ENCODE results near the gene HPRT1.

Gene HPRT1

GRCh38 chrX:134544135-134544512, 84.2 kb downstream of the HPRT1 start:
- Histone ChIP-seq H3K9ac (ENCODE audit: low read length) (peak overlapping the region; percentile 61), H2BK5ac (ENCODE audit: low read length) (no peak overlapping the region), H4K8ac (ENCODE audit: low read depth, low read length) (no peak overlapping the region), H3K4me3 (ENCODE audit: low read length) (no peak overlapping the region), H3K36me3 (ENCODE audit: control insufficient read depth, insufficient read depth, low read length) (no peaks in the 10 kb centered on the region), H2BK15ac (replicated peaks; ENCODE audit: low read depth) (no peak overlapping the region), H3K18ac (ENCODE audit: low read length) (peak overlapping the region; percentile 31), H3K23ac (ENCODE audit: low read length) (no peak overlapping the region), H3K27me3 (ENCODE audit: insufficient read depth, low read length, poor library complexity) (peaks cover 4% of the 10 kb centered on the region), H4K5ac (ENCODE audit: low read length) (no peak overlapping the region), H2BK120ac (ENCODE audit: low read depth, low read length) (no peak overlapping the region), H3K4me2 (ENCODE audit: low read length) (peak overlapping the region; percentile 34), H3K79me2 (ENCODE audit: control insufficient read depth, insufficient read depth, low read length) (no peaks in the 10 kb centered on the region), H3K4me1 (ENCODE audit: control insufficient read depth, low read depth, low read length) (no peaks in the 10 kb centered on the region), H2AK5ac (ENCODE audit: low read length) (no peak overlapping the region), H3K4ac (ENCODE audit: low read depth, low read length) (no peak overlapping the region), H3K79me1 (ENCODE audit: low read length) (no peaks in the 10 kb centered on the region), H3K56ac (ENCODE audit: low read length) (no peak overlapping the region), H3K27ac (ENCODE audit: low read depth, low read length) (no peak overlapping the region)
- no peak for DNase-seq
- WGBS (ENCODE audit: extremely low coverage, insufficient coverage, low lambda C conversion rate): no CpG with 5 or more reads among the region's 6 CpGs

DNA sequence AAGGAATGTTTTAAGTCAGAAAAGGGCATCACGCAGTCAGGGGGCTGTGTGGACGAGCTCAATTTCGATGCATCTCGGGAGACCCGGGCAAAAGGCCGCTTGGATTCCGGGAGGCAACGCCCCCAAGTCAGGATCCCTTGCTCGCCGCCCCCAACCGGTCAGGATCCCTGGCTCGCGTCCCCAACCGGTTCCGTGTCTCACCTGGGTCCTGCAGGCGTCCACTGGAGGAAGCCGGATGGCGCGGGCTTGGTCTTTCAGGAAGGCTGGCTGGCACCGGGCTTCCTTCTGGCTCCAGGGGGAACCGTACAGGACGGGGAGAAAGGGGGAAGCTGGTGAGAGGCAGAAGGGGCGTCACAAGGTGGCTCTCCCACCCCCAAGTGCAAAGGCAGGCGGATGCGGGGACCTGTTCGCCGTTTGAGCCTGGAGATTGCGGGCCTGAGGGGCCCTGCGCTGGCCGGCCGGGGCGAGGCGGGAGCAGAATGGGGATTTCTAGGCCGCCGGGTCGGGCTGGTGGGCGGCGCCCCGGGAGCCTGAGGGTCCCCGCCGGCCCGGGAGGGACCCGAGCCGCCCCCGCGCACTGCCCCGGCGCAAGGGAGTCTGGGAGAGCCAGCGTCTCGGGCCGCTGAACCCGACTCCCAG, 84.7 kb downstream of the HPRT1 start:
- H3K9ac ChIP-seq (ENCODE audit: low read length): peak overlapping the region; percentile 61
- no peak overlapping the region for H2AK5ac ChIP-seq (ENCODE audit: low read length)
- H2BK5ac ChIP-seq (ENCODE audit: low read length): no peak overlapping the region
- no peak overlapping the region for H2BK15ac ChIP-seq (replicated peaks; ENCODE audit: low read depth)
- peaks cover 4% of the 10 kb centered on the region for H3K27me3 ChIP-seq (ENCODE audit: insufficient read depth, low read length, poor library complexity)
- no peaks in the 10 kb centered on the region for H3K36me3 ChIP-seq (ENCODE audit: control insufficient read depth, insufficient read depth, low read length)
- H2BK120ac ChIP-seq (ENCODE audit: low read depth, low read length): peak overlapping the region; percentile 55
- H3K79me2 ChIP-seq (ENCODE audit: control insufficient read depth, insufficient read depth, low read length): no peaks in the 10 kb centered on the region
- H3K23ac ChIP-seq (ENCODE audit: low read length): no peak overlapping the region
- H4K5ac ChIP-seq (ENCODE audit: low read length): no peak overlapping the region
- no peaks in the 10 kb centered on the region for H3K4me1 ChIP-seq (ENCODE audit: control insufficient read depth, low read depth, low read length)
- no CpG with 5 or more reads among the region's 52 CpGs for WGBS (ENCODE audit: extremely low coverage, insufficient coverage, low lambda C conversion rate)
- peak overlapping the region; percentile 9 for H3K4me3 ChIP-seq (ENCODE audit: low read length)
- H4K8ac ChIP-seq (ENCODE audit: low read depth, low read length): no peak overlapping the region
- H3K4ac ChIP-seq (ENCODE audit: low read depth, low read length): peak overlapping the region; percentile 55
- H3K56ac ChIP-seq (ENCODE audit: low read length): peak overlapping the region; percentile 74
- H3K27ac ChIP-seq (ENCODE audit: low read depth, low read length): no peak overlapping the region
- no peaks in the 10 kb centered on the region for H3K79me1 ChIP-seq (ENCODE audit: low read length)
- DNase-seq: peak; percentile 39
- peak overlapping the region; percentile 31 for H3K18ac ChIP-seq (ENCODE audit: low read length)
- H3K4me2 ChIP-seq (ENCODE audit: low read length): peak overlapping the region; percentile 34

- no peak overlapping the region for H2BK5ac ChIP-seq (ENCODE audit: low read length)
- no peak overlapping the region for H3K4me3 ChIP-seq (ENCODE audit: low read length)
- no peak overlapping the region for H2BK120ac ChIP-seq (ENCODE audit: low read depth, low read length)
- no peak overlapping the region for H2BK15ac ChIP-seq (replicated peaks; ENCODE audit: low read depth)
- no CpG with 5 or more reads among the region's 20 CpGs for WGBS (ENCODE audit: extremely low coverage, insufficient coverage, low lambda C conversion rate)
- no peaks in the 10 kb centered on the region for H3K79me2 ChIP-seq (ENCODE audit: control insufficient read depth, insufficient read depth, low read length)
- no peak overlapping the region for H4K5ac ChIP-seq (ENCODE audit: low read length)
- H4K8ac ChIP-seq (ENCODE audit: low read depth, low read length): no peak overlapping the region
- no peaks in the 10 kb centered on the region for H3K36me3 ChIP-seq (ENCODE audit: control insufficient read depth, insufficient read depth, low read length)
- H3K79me1 ChIP-seq (ENCODE audit: low read length): no peaks in the 10 kb centered on the region
- H3K27ac ChIP-seq (ENCODE audit: low read depth, low read length): no peak overlapping the region
- peak overlapping the region; percentile 34 for H3K9ac ChIP-seq (ENCODE audit: low read length)
- peaks cover 6% of the 10 kb centered on the region for H3K27me3 ChIP-seq (ENCODE audit: insufficient read depth, low read length, poor library complexity)
- no peak overlapping the region for H2AK5ac ChIP-seq (ENCODE audit: low read length)
- H3K4me2 ChIP-seq (ENCODE audit: low read length): no peak overlapping the region
- H3K23ac ChIP-seq (ENCODE audit: low read length): no peak overlapping the region
- no peak overlapping the region for H3K18ac ChIP-seq (ENCODE audit: low read length)
- H3K56ac ChIP-seq (ENCODE audit: low read length): no peak overlapping the region
- no peaks in the 10 kb centered on the region for H3K4me1 ChIP-seq (ENCODE audit: control insufficient read depth, low read depth, low read length)
- no peak overlapping the region for H3K4ac ChIP-seq (ENCODE audit: low read depth, low read length)
- peak; percentile 44 for DNase-seq
Observed at GRCh38 chrX:134545510-134545909, 85.5 kb downstream of the HPRT1 start.

DNA sequence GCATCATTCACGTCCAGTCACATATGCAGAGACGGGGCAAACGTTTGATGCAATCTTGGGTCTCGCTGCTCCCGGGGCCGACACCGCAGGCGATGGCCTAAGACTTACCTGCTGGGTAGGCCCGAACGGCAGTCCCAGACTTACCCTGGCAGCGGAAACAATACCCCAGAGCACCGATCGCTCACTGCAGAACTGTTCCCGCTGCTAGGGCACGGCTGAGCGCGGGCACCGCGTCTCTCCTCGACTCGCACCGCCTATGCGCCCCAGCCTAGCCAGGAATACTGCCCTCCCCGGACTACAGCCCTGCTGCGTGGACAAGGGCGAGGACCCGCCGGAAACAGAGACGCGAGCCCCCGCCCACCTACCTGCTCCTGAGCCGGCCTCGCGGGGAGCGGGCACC, 86.2 kb downstream of the HPRT1 start:
- H4K5ac ChIP-seq (ENCODE audit: low read length): no peak overlapping the region
- no peak overlapping the region for H3K4me3 ChIP-seq (ENCODE audit: low read length)
- no CpG with 5 or more reads among the region's 35 CpGs for WGBS (ENCODE audit: extremely low coverage, insufficient coverage, low lambda C conversion rate)
- no peak overlapping the region for H2BK120ac ChIP-seq (ENCODE audit: low read depth, low read length)
- H3K4ac ChIP-seq (ENCODE audit: low read depth, low read length): no peak overlapping the region
- H3K4me2 ChIP-seq (ENCODE audit: low read length): no peak overlapping the region
- no peaks in the 10 kb centered on the region for H3K79me2 ChIP-seq (ENCODE audit: control insufficient read depth, insufficient read depth, low read length)
- no peak overlapping the region for H2BK5ac ChIP-seq (ENCODE audit: low read length)
- no peak overlapping the region for H3K9ac ChIP-seq (ENCODE audit: low read length)
- H3K79me1 ChIP-seq (ENCODE audit: low read length): no peaks in the 10 kb centered on the region
- H3K36me3 ChIP-seq (ENCODE audit: control insufficient read depth, insufficient read depth, low read length): no peaks in the 10 kb centered on the region
- no peak overlapping the region for H3K18ac ChIP-seq (ENCODE audit: low read length)
- H3K27ac ChIP-seq (ENCODE audit: low read depth, low read length): no peak overlapping the region
- no peak overlapping the region for H2AK5ac ChIP-seq (ENCODE audit: low read length)
- peaks cover 6% of the 10 kb centered on the region for H3K27me3 ChIP-seq (ENCODE audit: insufficient read depth, low read length, poor library complexity)
- peak overlapping the region; percentile 34 for H3K56ac ChIP-seq (ENCODE audit: low read length)
- H3K23ac ChIP-seq (ENCODE audit: low read length): no peak overlapping the region
- H2BK15ac ChIP-seq (replicated peaks; ENCODE audit: low read depth): no peak overlapping the region
- no peak overlapping the region for H4K8ac ChIP-seq (ENCODE audit: low read depth, low read length)
- DNase-seq: no peak
- H3K4me1 ChIP-seq (ENCODE audit: control insufficient read depth, low read depth, low read length): no peaks in the 10 kb centered on the region

DNA sequence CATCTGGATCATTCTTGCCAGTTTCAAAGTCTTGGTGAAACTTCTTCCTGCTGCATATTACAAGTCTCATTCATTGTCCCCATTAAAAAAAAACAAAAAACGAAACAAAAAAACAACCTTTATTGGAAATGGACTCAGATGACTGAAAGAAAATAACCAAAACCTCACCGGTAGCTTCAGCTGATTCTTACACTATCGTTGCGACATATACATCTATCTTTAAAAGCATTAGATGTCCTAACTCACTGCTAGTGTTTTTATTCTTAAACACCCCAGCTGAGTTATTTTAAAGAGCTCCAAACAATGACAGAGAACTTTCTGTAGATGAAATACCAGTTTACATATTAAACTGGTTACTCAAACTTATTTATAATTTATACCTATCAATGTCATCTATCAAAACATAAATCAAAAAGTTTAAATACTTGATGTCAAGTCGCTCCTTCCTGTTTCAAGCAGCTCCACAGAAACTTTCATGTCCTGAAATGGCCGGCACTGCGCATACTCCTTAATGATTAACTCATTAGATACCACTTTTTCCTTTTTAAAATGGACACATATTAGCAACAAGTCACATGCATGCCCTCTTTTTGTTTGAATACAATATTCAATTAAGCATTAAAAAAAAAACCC, 87.2 kb downstream of the HPRT1 start:
- WGBS (ENCODE audit: extremely low coverage, insufficient coverage, low lambda C conversion rate): no CpG with 5 or more reads among the region's 7 CpGs
- no peak overlapping the region for H2BK120ac ChIP-seq (ENCODE audit: low read depth, low read length)
- no peak overlapping the region for H2AK5ac ChIP-seq (ENCODE audit: low read length)
- no peak overlapping the region for H3K4me3 ChIP-seq (ENCODE audit: low read length)
- no peak overlapping the region for H4K8ac ChIP-seq (ENCODE audit: low read depth, low read length)
- no peak for DNase-seq
- no peak overlapping the region for H3K4me2 ChIP-seq (ENCODE audit: low read length)
- H3K18ac ChIP-seq (ENCODE audit: low read length): no peak overlapping the region
- no peak overlapping the region for H3K56ac ChIP-seq (ENCODE audit: low read length)
- H3K9ac ChIP-seq (ENCODE audit: low read length): no peak overlapping the region
- H3K23ac ChIP-seq (ENCODE audit: low read length): no peak overlapping the region
- H3K79me1 ChIP-seq (ENCODE audit: low read length): no peaks in the 10 kb centered on the region
- H3K4ac ChIP-seq (ENCODE audit: low read depth, low read length): no peak overlapping the region
- H3K4me1 ChIP-seq (ENCODE audit: control insufficient read depth, low read depth, low read length): no peaks in the 10 kb centered on the region
- H3K36me3 ChIP-seq (ENCODE audit: control insufficient read depth, insufficient read depth, low read length): no peaks in the 10 kb centered on the region
- no peak overlapping the region for H4K5ac ChIP-seq (ENCODE audit: low read length)
- no peaks in the 10 kb centered on the region for H3K79me2 ChIP-seq (ENCODE audit: control insufficient read depth, insufficient read depth, low read length)
- H3K27ac ChIP-seq (ENCODE audit: low read depth, low read length): no peak overlapping the region
- H3K27me3 ChIP-seq (ENCODE audit: insufficient read depth, low read length, poor library complexity): peaks cover 6% of the 10 kb centered on the region
- no peak overlapping the region for H2BK5ac ChIP-seq (ENCODE audit: low read length)
- no peak overlapping the region for H2BK15ac ChIP-seq (replicated peaks; ENCODE audit: low read depth)
